Measurements from ENCODE around the gene KCTD10.

KCTD10 gene

GRCh38 chr12:109494348-109494881, 17.3 kb upstream of the KCTD10 start:
- DNase-seq (ENCODE audit: low read depth), result no peak

GRCh38 chr12:109493938-109494337, 16.8 kb upstream of the KCTD10 start:
- no peak for DNase-seq (ENCODE audit: low read depth)

- DNase-seq (ENCODE audit: low read depth), result no peak
Observed at GRCh38 chr12:109493090-109493489, 16.0 kb upstream of the KCTD10 start.

- DNase-seq (ENCODE audit: low read depth), result no peak
Observed at GRCh38 chr12:109492371-109492770, 15.3 kb upstream of the KCTD10 start.

GRCh38 chr12:109491671-109492070, 14.6 kb upstream of the KCTD10 start:
- DNase-seq (ENCODE audit: low read depth), result no peak

- DNase-seq (ENCODE audit: low read depth), result no peak
Observed at GRCh38 chr12:109489955-109490565, 13.0 kb upstream of the KCTD10 start.

- no peak for DNase-seq (ENCODE audit: low read depth)
Observed at GRCh38 chr12:109489016-109489954, 12.2 kb upstream of the KCTD10 start.

GRCh38 chr12:109488051-109488665, 11.1 kb upstream of the KCTD10 start:
- DNase-seq (ENCODE audit: low read depth), result peak; percentile 56

GRCh38 chr12:109487181-109488050, 10.3 kb upstream of the KCTD10 start:
- no peak for DNase-seq (ENCODE audit: low read depth)

GRCh38 chr12:109485201-109485600, 8.1 kb upstream of the KCTD10 start:
- DNase-seq (ENCODE audit: low read depth), result no peak

- no peak for DNase-seq (ENCODE audit: low read depth)
Observed at GRCh38 chr12:109483346-109483745, 6.2 kb upstream of the KCTD10 start.

GRCh38 chr12:109482894-109483293, 5.8 kb upstream of the KCTD10 start:
- DNase-seq (ENCODE audit: low read depth), result no peak

GRCh38 chr12:109482491-109482890, 5.4 kb upstream of the KCTD10 start:
- no peak for DNase-seq (ENCODE audit: low read depth)

GRCh38 chr12:109481863-109482262, 4.8 kb upstream of the KCTD10 start:
- DNase-seq (ENCODE audit: low read depth), result no peak

GRCh38 chr12:109480356-109480755, 3.3 kb upstream of the KCTD10 start:
- DNase-seq (ENCODE audit: low read depth), result no peak

- no peak for DNase-seq (ENCODE audit: low read depth)
Observed at GRCh38 chr12:109479761-109480160, 2.7 kb upstream of the KCTD10 start.

- no peak for DNase-seq (ENCODE audit: low read depth)
Observed at GRCh38 chr12:109477963-109478315, 839 bp upstream of the KCTD10 start.

- DNase-seq (ENCODE audit: low read depth), result no peak
Observed at GRCh38 chr12:109476807-109477184, 304 bp downstream of the KCTD10 start.

- no peak for DNase-seq (ENCODE audit: low read depth)
Observed at GRCh38 chr12:109475993-109476806, 900 bp downstream of the KCTD10 start.

- no peak for DNase-seq (ENCODE audit: low read depth)
Observed at GRCh38 chr12:109475121-109475520, 2.0 kb downstream of the KCTD10 start.

Data from stromal cell of bone marrow (primary cell).